ENCODE results near the gene EPHA4.

EPHA4 gene

GRCh38 chr2:221388891-221389290, 183.2 kb downstream of the EPHA4 start:
- no peak for DNase-seq

- no peak for DNase-seq
Observed at GRCh38 chr2:221385716-221386115, 186.4 kb downstream of the EPHA4 start.

GRCh38 chr2:221381928-221382488, 190.1 kb downstream of the EPHA4 start:
- DNase-seq = no peak

GRCh38 chr2:221380686-221381085, 191.4 kb downstream of the EPHA4 start:
- no peak for DNase-seq

GRCh38 chr2:221380062-221380461, 192.0 kb downstream of the EPHA4 start:
- DNase-seq = no peak

- no peak for DNase-seq
Observed at GRCh38 chr2:221377597-221377996, 194.5 kb downstream of the EPHA4 start.

- DNase-seq = no peak
Observed at GRCh38 chr2:221377066-221377465, 195.0 kb downstream of the EPHA4 start.

GRCh38 chr2:221374234-221374633, 197.9 kb downstream of the EPHA4 start:
- DNase-seq = no peak

- DNase-seq = no peak
Observed at GRCh38 chr2:221372907-221373306, 199.2 kb downstream of the EPHA4 start.

GRCh38 chr2:221372159-221372884, 199.8 kb downstream of the EPHA4 start:
- no peak for DNase-seq

- DNase-seq = no peak
Observed at GRCh38 chr2:221371347-221371746, 200.8 kb downstream of the EPHA4 start.

- DNase-seq = no peak
Observed at GRCh38 chr2:221370857-221371211, 201.3 kb downstream of the EPHA4 start.

- DNase-seq = no peak
Observed at GRCh38 chr2:221370076-221370856, 201.8 kb downstream of the EPHA4 start.

All from T-helper 1 cell (primary cell).